Stimulated activated CD4-positive, alpha-beta T cell treated with anti-CD3 and anti-CD28 coated beads, Interleukin-15, amount 100 ng/mL, for 48 hours (primary cell): ENCODE measurements around the gene FAM174B.

ENCODE experiments used
- DNase-seq, 2 donors: peaks; one replicate each; pipeline ENCODE4 v3.0.0-alpha.2; 2020; ENCODE audit warnings: low read depth in 2 of 2

FAM174B gene

GRCh38 chr15:92655178-92655995, at the start of gene FAM174B:
FAM174B (minus strand) TSS chr15:92655775.
- peak in 1 of 2 donors; percentile 4 for DNase-seq

- DNase-seq: no peak
Measured at GRCh38 chr15:92696096-92696495, 40.5 kb upstream of the FAM174B start.

GRCh38 chr15:92693691-92694331, 38.2 kb upstream of the FAM174B start:
- DNase-seq: no peak

- no peak for DNase-seq
Measured at GRCh38 chr15:92690395-92690794, 34.8 kb upstream of the FAM174B start.

GRCh38 chr15:92687746-92688145, 32.2 kb upstream of the FAM174B start:
- DNase-seq: no peak

GRCh38 chr15:92687195-92687602, 31.6 kb upstream of the FAM174B start:
- DNase-seq: no peak

- no peak for DNase-seq
Measured at GRCh38 chr15:92683511-92683834, 27.9 kb upstream of the FAM174B start.

- no peak for DNase-seq
Measured at GRCh38 chr15:92682741-92683510, 27.4 kb upstream of the FAM174B start.

GRCh38 chr15:92681141-92681631, 25.6 kb upstream of the FAM174B start:
- no peak for DNase-seq

GRCh38 chr15:92677999-92678398, 22.4 kb upstream of the FAM174B start:
- no peak for DNase-seq

GRCh38 chr15:92676561-92676960, 21.0 kb upstream of the FAM174B start:
- DNase-seq: no peak

GRCh38 chr15:92675485-92675884, 19.9 kb upstream of the FAM174B start:
- DNase-seq: no peak

GRCh38 chr15:92674347-92674746, 18.8 kb upstream of the FAM174B start:
- DNase-seq: no peak

- no peak for DNase-seq
Measured at GRCh38 chr15:92672102-92672501, 16.5 kb upstream of the FAM174B start.

- DNase-seq: no peak
Measured at GRCh38 chr15:92671406-92671805, 15.8 kb upstream of the FAM174B start.

- DNase-seq: no peak
Measured at GRCh38 chr15:92670621-92671020, 15.0 kb upstream of the FAM174B start.

- no peak for DNase-seq
Measured at GRCh38 chr15:92669432-92669831, 13.9 kb upstream of the FAM174B start.

- no peak for DNase-seq
Measured at GRCh38 chr15:92668620-92669019, 13.0 kb upstream of the FAM174B start.

GRCh38 chr15:92667970-92668485, 12.5 kb upstream of the FAM174B start:
- no peak for DNase-seq

- DNase-seq: no peak
Measured at GRCh38 chr15:92667287-92667904, 11.8 kb upstream of the FAM174B start.

GRCh38 chr15:92666780-92667179, 11.2 kb upstream of the FAM174B start:
- no peak for DNase-seq

- no peak for DNase-seq
Measured at GRCh38 chr15:92665100-92665555, 9.6 kb upstream of the FAM174B start.
